Measurements from ENCODE around the gene GTPBP2.

Gene GTPBP2

DNA sequence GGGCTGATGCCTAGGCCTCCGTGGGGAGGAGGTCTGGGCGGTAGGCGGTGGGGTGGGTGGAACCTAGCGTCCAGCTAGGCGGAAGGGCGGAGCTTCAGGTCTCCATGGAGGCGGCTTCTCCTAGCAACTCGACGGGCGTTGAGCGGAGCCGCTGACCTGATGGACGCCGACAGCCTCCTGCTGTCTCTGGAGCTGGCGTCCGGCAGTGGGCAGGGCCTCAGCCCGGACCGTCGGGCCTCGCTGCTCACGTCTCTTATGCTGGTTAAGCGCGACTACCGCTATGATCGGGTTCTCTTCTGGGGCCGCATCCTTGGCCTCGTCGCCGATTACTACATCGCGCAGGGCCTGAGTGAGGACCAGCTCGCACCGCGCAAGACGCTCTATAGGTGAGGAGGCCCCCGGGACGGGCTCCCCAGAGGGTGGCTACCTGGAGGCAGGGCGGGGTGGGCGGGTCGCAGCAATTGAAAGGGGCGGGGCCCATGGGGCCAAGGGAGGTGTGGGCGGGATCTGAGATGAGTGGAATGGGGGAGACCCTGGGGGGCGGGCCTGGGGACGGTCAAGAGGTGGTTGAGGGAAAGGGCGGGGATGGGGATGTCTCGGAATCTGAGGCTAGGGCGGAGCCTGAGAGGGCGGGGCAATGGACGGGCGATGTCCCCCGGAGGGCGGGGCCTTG lies 16.0 kb upstream of the GTPBP2 start, which contains the start of gene RSPH9:
RSPH9 (plus strand) TSS at position 97 of the 673 bp plus-strand sequence; CDS start at position 160, 63 bp downstream.
- peaks cover 15% of the 10 kb centered on the region for H3K36me3 ChIP-seq (ENCODE audit: low read length)
- peaks cover 18% of the 10 kb centered on the region for H3K79me2 ChIP-seq (ENCODE audit: insufficient read depth, low read length)
- H3K27ac ChIP-seq (ENCODE audit: low read depth, low read length) = no peak within 1 kb of the TSS
- peaks cover 7% of the 10 kb centered on the region for H3F3A ChIP-seq (ENCODE audit: insufficient read depth)
- no peak for TF ChIP-seq EZH2phosphoT487 (conservative IDR thresholded peaks at IDR 0.05; ENCODE audit: low read length)
- TF ChIP-seq, protein P1, sequence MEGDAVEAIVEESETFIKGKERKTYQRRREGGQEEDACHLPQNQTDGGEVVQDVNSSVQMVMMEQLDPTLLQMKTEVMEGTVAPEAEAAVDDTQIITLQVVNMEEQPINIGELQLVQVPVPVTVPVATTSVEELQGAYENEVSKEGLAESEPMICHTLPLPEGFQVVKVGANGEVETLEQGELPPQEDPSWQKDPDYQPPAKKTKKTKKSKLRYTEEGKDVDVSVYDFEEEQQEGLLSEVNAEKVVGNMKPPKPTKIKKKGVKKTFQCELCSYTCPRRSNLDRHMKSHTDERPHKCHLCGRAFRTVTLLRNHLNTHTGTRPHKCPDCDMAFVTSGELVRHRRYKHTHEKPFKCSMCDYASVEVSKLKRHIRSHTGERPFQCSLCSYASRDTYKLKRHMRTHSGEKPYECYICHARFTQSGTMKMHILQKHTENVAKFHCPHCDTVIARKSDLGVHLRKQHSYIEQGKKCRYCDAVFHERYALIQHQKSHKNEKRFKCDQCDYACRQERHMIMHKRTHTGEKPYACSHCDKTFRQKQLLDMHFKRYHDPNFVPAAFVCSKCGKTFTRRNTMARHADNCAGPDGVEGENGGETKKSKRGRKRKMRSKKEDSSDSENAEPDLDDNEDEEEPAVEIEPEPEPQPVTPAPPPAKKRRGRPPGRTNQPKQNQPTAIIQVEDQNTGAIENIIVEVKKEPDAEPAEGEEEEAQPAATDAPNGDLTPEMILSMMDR (IDR thresholded peaks at IDR 0.05; ENCODE audit: insufficient read depth, low read length, poor library complexity, severe bottlenecking) = no peak
- H3K9ac ChIP-seq (ENCODE audit: low read length) = no peak within 1 kb of the TSS
- no peak within 1 kb of the TSS for H3K4me3 ChIP-seq (ENCODE audit: insufficient read depth, low read length, poor library complexity, severe bottlenecking)
- H3K9me2 ChIP-seq (replicated peaks; ENCODE audit: insufficient read depth, low read length) = no peaks in the 10 kb centered on the region
- no peak within 1 kb of the TSS for H2AFZ ChIP-seq (ENCODE audit: low read depth, low read length, severe bottlenecking)
- H4K20me1 ChIP-seq (ENCODE audit: low read depth, low read length) = no peaks in the 10 kb centered on the region
- no peaks in the 10 kb centered on the region for H3K9me3 ChIP-seq (ENCODE audit: insufficient read depth, low read length)
- no peak within 1 kb of the TSS for H3K4me2 ChIP-seq (ENCODE audit: low read depth, low read length, poor library complexity, severe bottlenecking)
- no peaks in the 10 kb centered on the region for H3K27me3 ChIP-seq (ENCODE audit: low read length)

- peaks cover 27% of the 10 kb centered on the region for H3K36me3 ChIP-seq (ENCODE audit: low read length)
- H3F3A ChIP-seq (ENCODE audit: insufficient read depth) = peaks cover 17% of the 10 kb centered on the region
- H3K9me3 ChIP-seq (ENCODE audit: insufficient read depth, low read length) = no peaks in the 10 kb centered on the region
- no peak overlapping the region for H3K4me3 ChIP-seq (ENCODE audit: insufficient read depth, low read length, poor library complexity, severe bottlenecking)
- no peaks in the 10 kb centered on the region for H3K9me2 ChIP-seq (replicated peaks; ENCODE audit: insufficient read depth, low read length)
- no peak for TF ChIP-seq EZH2phosphoT487 (conservative IDR thresholded peaks at IDR 0.05; ENCODE audit: low read length)
- TF ChIP-seq, protein P1 (IDR thresholded peaks at IDR 0.05; ENCODE audit: insufficient read depth, low read length, poor library complexity, severe bottlenecking) = no peak
- H4K20me1 ChIP-seq (ENCODE audit: low read depth, low read length) = peaks cover 6% of the 10 kb centered on the region; the same call in 1 of the 2 replicates
- H3K4me2 ChIP-seq (ENCODE audit: low read depth, low read length, poor library complexity, severe bottlenecking) = no peak overlapping the region
- H3K79me2 ChIP-seq (ENCODE audit: insufficient read depth, low read length) = peaks cover 62% of the 10 kb centered on the region
- no peaks in the 10 kb centered on the region for H3K27me3 ChIP-seq (ENCODE audit: low read length)
- no peak overlapping the region for H2AFZ ChIP-seq (ENCODE audit: low read depth, low read length, severe bottlenecking)
- no peak overlapping the region for H3K27ac ChIP-seq (ENCODE audit: low read depth, low read length)
- no peak overlapping the region for H3K9ac ChIP-seq (ENCODE audit: low read length)
Measured at GRCh38 chr6:43639984-43640800, 11.1 kb upstream of the GTPBP2 start.

DNA sequence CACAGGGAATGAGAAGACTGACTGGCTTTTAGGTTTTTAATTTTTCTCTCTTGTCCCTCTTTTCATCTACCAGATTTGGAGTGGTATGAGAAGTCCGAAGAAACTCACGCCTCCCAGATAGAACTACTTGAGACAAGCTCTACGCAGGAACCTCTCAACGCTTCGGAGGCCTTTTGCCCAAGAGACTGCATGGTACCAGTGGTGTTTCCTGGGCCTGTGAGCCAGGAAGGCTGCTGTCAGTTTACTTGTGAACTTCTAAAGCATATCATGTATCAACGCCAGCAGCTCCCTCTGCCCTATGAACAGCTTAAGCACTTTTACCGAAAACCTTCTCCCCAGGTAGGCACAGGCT lies 7.2 kb upstream of the GTPBP2 start:
- Histone ChIP-seq H3K9ac (ENCODE audit: low read length) (peak overlapping the region; percentile 87), H3K79me2 (ENCODE audit: insufficient read depth, low read length) (peaks cover 55% of the 10 kb centered on the region), H4K20me1 (ENCODE audit: low read depth, low read length) (peaks cover 6% of the 10 kb centered on the region; the same call in 1 of the 2 replicates), H3K27ac (ENCODE audit: low read depth, low read length) (peak overlapping the region; percentile 65), H3K27me3 (ENCODE audit: low read length) (no peaks in the 10 kb centered on the region), H3K4me3 (ENCODE audit: insufficient read depth, low read length, poor library complexity, severe bottlenecking) (peak overlapping the region; percentile 84), H3F3A (ENCODE audit: insufficient read depth) (peaks cover 17% of the 10 kb centered on the region), H3K36me3 (ENCODE audit: low read length) (peaks cover 21% of the 10 kb centered on the region), H2AFZ (ENCODE audit: low read depth, low read length, severe bottlenecking) (peak overlapping the region; percentile 72), H3K9me2 (replicated peaks; ENCODE audit: insufficient read depth, low read length) (no peaks in the 10 kb centered on the region), H3K4me2 (ENCODE audit: low read depth, low read length, poor library complexity, severe bottlenecking) (peak overlapping the region; percentile 89), H3K9me3 (ENCODE audit: insufficient read depth, low read length) (no peaks in the 10 kb centered on the region)
- TF ChIP-seq EZH2phosphoT487 (conservative IDR thresholded peaks at IDR 0.05; ENCODE audit: low read length) = no peak
- TF ChIP-seq, protein P1 (IDR thresholded peaks at IDR 0.05; ENCODE audit: insufficient read depth, low read length, poor library complexity, severe bottlenecking) = no peak

All from SU-DHL-6 (cell line).